GM19023 (cell line): Measurements from ENCODE around the gene KCND3.
"Not testable (repeated sequence)": the region's sequence is repeated elsewhere in the genome, so short reads cannot be mapped to it uniquely, and the experiment has no call there.

Experiments used
- ATAC-seq: cut with Tn5 transposase; IDR thresholded peaks from one replicate; pipeline ENCODE4 v1.9.1; 2021; ENCODE audit warnings: mild to moderate bottlenecking, moderate library complexity; ENCODE audit not compliant: unreplicated experiment

The KCND3 gene

DNA sequence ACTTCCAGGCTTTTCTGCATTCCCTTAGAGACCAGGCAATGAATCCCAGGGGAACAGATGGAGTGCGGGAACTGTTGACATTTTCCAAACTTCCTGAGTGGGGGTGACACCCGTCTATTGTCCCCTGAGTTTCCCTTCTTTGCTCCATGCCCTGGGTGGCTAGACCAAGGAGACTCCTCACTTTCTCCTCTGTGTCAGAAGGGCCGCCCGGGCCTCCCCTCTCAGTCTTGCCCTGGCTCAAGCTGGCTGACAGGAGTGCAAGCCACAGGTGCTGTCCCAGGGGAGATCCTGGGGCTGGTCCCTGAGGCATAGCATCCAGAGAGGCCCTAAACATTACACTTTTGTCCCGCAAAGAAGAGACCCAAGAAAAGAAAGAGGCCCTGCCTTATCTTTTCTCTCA, 170.9 kb downstream of the KCND3 start:
- ATAC-seq: no peak

DNA sequence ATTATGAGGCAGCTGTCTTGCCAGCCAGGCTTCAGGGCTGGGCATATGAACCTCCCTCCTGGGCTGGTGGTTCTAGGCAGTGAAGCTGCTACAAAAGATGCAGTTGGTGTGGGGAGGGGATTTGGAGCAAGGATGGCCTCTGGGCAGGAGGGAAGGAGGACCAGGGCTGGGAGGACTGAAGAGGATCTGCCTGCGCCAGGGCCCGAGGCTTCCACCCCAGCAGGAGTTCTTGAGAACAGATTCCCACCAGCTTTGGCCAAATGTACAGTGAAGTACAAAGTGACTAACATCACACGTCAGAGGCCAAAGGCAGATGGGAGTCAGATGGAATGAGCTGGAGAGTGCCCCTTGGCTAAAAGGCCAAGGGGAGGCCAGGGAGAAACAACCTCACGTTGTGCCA, 171.4 kb downstream of the KCND3 start:
- no peak for ATAC-seq

DNA sequence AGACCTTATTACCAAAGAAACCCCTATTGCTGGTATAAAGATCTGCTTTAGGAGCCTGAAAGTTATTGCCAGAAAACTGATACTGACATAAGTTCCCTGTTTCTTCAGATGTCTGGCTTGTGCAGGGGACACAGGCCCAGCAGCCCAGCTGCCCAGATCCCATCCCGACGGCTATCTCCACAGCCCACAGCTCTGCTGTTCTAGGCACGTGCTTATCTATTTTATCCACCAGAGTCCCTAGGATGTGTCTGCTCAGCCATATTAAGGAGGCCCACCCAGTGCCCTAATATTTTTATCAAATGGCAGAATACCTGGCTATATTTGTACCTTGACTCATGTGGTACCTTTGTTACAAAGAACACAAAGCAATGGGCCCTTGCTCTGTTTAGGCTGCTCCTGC, 174.8 kb downstream of the KCND3 start:
- no peak for ATAC-seq

DNA sequence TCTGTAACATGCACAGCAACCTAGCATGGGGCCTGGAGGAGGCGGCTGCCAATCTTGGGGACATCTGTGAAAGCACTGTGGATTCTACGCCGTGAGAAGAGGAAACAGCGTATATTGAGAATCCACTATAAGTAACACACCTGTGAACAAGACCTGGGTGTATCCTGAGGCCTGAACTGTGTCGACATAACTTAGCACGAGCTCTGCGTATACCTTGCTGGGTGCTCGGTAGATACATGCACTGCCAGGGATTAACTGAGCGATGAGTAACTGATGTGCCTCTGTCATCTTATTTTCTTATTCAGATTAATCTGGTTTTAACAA, 175.2 kb downstream of the KCND3 start:
- no peak for ATAC-seq

DNA sequence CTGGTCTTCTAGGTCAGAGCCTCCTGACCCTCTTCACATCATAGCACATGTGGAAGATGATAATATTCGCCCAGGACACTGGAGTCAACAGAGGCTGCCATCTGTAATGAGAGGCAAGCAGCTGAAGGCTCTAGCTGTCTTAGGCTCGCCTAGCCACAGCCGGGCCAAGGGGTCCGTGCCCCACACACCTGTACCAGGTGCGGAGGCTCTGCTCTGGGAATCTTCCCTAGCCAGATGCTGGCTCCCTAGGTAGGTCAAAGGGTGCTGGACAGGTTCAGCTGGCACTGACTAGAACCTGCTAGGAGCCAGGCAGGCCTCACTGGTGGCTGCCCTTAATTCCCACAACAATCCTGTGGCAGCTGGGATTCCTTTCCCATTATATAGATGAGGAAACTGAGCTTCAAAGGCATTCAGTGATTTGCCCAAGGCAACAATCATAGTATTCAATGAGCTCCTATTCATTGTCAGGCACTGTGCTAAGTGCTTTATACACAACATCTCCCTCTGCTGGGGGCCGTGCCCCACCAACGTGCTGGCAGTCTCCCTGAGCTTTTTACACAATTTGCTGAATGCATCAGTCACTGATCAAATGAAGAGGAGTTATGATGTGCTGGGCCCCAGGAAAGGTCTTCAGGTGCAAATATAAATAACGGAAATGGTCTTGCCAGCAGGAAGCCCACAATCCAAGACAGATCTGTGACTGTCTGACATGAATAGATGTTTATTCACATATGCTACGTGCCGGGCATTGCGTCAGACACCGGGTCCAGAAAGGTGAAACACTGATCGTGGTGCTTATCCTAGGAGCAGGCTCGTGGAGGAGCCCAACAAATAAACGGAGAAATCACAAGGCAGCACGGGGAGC, 175.8 kb downstream of the KCND3 start:
- ATAC-seq: no peak

DNA sequence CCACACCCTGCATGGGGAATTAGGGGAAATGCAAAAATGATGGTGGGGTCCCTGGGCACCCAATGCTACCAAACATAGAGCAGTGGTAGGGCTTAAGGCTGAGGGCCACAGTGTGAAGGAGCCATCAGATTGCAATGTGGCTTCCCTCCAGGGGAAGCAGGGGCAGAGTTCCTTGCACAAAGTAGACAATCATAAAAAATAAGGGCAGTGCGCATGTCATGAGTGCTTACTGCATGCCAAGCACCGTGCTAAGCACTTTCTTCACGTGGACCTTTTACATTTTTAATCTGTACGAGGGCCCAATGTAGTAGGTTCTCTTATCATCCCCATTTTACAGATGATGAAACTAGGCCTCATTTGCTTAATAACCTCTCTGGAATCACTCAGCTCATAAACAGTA, 177.2 kb downstream of the KCND3 start:
- ATAC-seq: no peak

DNA sequence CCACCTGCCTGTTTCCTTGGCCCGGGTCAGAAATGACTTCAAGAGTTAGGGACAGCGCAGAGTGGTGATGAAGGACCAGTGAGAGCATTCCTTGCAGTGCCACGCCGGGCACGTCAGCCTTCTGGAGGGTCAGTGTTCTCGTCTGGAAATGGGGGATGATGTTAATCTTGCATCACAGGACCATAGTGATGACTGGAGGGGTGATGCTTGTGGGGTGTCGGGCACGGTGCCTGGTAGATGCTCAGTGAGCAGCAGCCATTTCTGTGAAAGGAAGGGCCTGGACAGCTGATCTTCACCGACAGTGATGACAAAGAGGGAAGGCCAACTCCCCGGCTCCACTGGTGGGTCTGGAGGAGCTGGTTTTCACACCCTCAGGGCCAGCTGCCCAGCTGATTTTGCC, 177.6 kb downstream of the KCND3 start:
- no peak for ATAC-seq

DNA sequence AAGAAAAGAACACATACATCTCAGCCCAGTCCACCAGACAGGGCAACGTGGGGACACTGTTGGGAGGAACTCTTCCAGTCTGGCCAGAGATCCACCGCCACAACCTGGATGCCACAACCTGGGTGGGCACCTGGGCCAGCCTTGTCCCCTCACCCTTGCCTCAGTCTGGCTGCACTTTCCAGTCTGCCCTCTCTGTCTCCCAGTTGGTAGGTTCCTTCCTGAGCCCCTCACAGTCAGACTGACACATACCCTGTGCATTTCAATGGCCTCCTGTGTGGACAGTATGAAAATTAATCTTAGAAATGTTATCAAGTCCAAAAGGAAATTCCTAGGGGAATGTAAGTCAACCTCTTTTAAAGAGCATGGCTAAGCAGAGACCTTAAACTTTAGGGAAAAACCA, 184.2 kb downstream of the KCND3 start:
- no peak for ATAC-seq

DNA sequence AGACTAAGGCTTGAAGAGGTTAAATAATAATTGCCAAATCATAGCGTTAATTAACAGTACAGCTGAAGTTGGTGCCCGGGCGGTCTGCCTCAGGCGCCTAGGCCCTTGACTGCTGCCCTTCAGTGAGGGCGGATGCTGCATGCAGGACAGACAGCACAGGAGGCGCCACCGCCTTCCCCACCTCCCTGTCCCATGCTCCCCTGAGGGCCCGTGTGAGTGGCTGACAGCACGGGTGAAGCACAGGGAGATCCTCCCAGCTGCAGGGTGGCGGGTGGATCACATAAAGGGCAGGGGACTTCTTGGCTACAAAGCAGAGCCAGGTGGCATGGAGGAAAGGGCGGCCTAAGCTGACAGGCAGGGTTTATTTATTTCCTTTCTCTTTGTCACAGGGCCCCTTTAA, 184.7 kb downstream of the KCND3 start:
- ATAC-seq: no peak

DNA sequence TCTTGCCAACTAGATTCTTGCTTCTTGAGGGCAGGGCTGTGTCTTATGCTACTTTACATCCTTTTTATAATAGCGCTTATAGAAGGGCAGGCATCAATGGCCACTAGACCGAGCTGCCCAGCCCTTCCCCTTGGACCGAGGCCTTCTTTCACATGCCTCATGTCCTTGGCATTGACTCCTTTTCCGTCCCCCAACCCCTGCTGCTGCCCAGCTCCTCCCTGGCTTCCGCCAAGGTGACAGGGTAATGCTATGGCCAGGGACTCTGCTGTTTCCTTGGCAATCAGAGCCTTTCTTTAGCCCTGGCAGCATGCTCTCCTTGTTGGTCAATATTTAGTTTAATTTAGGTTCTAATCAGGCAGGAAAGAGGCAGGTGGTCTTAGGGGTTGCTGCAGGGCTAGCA, 185.5 kb downstream of the KCND3 start:
- no peak for ATAC-seq

DNA sequence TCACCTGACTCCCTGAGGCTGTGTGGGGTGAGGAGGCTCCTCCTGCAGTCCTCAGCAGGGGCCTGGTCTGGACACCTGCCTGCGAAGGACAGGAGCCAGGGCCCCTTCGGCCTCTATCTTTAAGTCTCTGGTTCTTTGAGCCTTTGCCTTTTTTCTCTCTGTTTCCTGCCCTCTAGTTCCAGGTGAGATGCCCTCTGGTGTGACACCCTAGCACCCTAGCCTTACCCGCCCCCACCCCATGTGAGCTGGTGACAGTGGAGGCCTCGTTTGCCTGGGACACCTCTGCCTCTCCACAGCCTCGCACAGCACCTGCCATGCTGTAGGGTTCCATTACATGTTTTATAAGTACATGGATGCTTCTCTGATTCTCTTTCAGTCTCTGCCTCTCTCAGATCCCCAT, 186.5 kb downstream of the KCND3 start:
- no peak for ATAC-seq

DNA sequence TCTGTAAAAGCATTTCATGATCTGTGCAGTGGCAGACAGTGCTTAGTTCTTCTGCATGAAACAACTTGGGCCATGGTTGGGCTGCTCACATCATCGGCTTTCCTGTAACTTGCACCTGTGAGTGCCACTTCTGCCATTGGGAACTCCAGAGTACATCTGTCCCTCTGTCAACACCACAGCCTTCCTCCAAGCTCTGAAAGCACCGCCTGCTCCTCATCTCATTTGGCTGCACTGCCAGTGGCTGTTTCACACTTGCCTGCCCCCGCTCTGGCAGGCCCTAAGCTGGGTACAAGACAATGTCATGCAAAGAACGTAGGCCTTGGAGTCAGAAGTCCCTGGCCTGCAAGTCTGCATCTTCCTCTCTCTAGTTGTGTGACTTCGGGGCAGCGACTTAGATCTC, 187.4 kb downstream of the KCND3 start:
- no peak for ATAC-seq

DNA sequence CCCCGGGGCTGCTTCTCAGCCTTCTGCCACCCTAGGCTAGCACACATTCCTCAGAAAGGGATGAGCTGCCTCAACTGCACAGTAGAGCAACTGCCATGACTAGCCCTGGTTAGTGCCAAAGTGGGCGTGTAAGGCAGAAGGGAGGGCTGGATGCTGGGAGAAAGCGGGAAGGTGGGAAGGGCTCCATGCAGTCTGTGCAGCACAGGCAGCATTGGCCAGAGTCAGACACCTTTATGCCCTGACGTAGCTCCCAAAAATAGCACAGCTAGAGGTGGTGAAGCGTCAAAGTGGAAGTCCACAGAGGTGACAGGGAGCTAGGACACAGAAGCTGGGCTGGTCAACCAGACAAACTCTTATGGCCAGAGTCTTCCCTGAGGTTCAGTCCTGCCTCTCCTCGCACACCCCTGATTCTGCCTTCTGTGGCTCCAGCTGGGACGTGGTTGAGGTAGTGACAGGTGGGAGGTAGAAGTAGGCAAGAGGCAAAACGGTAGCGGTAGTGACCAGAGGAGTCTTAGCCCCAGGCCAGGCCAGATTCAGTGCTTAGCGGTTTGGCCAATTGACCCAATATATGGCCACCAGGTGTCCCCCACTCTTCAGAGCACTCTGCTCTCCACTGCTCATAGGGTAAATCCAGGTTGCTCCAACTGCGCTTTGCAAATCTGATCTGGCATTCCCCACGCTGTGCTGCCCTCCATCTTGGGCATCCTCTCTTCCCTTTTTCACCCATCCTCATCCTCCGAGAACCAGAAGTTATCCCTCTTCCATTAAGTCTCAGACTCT, 188.2 kb downstream of the KCND3 start:
- ATAC-seq: no peak

DNA sequence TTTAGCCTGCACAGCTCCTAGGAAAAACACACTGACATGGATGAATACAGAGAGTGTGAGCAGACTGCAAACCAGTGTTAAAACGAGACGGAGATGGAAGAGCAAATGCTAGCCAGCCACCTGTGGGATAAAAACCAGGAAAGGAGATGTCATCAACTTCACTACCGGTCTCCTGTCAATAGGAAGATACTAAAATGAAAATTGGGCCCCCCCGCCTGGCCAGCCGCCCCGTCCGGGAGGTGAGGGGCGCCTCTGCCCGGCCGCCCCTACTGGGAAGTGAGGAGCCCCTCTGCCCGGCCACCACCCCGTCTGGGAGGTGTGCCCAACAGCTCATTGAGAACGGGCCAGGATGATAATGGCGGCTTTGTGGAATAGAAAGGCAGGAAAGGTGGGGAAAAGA, 189.7 kb downstream of the KCND3 start:
- not testable (repeated sequence) for ATAC-seq

DNA sequence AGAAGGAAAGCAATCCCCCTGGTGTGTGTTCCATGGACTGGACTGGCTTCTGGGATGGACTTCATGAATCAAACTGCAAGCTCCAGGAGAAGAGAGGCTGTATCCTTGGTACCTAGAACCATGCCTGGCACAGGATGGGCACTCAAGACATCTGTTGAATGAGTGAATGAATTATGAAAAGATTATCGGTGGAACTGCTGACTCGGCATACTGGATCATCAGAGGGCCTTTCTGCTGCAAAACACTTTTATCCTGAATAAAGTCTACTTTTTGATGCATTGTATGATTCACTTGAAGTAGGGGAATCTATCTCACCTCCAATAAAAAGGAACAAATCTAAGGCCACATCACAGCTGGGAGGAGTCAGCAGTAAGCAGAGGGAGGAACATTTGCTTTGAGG, 190.9 kb downstream of the KCND3 start:
- no peak for ATAC-seq

DNA sequence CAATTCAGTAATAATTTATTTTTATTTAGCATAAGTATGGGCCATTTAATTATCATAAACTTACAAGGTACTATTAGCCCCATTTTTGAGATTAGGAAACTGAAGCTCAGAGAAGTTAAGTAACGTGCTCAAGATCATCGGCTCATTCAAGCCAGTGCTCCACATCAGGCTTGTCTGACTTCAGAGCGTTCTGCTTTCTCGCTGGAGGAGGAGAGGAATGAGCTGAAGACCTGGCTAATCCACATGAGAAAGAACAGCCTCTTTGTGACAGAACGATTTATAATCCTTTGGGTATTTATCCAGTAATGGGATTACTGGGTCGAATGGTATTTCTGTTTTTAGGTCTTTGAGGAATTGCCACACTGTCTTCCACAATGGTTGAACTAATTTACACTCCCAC, 194.1 kb downstream of the KCND3 start:
- no peak for ATAC-seq

DNA sequence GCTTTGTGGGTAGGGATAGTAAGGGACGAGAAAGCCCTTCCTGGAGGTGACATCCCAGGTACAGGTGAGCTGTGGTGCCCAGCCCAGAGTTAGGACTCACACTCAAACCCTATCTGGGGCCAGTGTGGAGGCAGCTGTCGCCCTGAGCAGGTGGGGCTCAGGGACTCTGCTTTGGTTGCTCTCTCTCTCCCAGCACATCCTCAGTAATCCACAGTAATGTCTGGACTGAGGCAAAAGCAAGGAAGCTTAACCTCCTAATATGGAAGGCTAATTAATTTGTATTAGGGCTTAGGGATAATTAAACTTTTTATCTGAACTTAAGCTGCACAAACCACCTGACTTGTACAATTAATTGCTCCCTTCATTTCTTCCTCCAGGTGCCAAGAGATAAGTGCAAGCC, 195.5 kb downstream of the KCND3 start:
- no peak for ATAC-seq

DNA sequence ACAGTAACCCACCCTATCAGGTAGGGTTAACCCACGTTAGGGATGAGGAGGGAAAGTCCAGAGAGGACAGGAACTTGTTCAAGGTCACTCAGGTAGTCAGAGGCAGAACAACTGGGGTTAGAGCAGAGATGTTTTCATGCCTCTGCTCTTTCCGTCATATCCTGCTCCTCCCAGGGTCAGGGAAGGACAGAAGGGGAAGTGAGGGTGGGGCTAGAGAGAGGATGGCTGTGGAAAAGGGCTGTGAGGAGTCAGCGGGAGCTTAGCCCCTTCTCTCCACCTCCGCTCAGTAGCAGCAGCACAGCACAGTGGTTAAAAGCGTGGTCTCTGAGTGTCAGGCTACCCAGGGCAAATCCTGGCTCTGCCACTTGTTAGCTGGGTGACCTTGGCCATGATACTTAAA, 197.2 kb downstream of the KCND3 start:
- no peak for ATAC-seq

DNA sequence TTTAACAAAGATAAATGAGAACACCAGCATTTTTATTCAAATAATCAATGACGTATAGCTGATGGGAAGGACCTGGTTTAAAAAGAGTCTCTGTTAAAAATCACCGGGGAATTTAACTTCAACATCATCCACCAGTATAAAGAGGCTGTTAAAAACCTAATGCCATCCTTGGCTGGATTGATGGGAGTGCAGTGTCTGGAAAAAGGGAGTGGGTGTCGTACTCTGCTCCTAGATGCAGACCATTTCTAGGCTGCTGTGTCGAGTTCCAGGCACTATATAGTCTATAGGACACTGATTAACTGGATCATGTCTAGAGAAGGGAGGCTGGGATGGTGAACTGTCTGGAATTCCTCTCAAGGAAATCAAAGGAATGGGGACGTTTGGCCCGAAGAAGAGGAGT, 197.7 kb downstream of the KCND3 start:
- ATAC-seq: no peak

DNA sequence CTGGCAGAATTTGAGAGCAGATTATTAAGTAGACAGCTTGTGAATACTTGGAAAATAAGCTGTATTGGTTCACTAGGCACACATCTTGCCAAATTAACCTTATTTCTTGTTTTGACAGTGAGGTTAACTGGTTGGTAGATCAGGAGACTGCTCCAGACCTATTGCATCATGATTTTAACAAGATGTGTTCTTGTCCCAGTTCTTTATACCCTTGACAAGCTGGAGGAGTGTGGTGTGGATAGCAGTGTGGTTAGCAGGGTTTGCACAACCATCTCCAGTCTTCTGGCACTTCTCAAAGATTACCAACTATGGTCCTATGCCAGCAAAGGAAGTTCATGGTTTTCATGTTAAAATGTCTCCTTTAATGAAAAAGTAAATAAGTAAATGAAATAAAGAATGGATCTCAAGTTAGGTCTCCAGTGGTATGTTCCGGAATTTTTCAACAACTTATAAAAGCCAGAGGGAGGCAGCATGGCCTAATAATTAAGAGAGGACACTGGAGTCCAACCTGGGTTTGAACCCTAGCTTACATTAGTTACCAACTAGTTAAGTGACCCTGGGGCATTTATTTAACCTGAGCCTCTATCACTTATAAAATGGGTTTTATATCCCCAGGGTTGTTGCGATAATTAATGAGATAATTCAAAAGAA, 199.7 kb downstream of the KCND3 start:
- no peak for ATAC-seq

DNA sequence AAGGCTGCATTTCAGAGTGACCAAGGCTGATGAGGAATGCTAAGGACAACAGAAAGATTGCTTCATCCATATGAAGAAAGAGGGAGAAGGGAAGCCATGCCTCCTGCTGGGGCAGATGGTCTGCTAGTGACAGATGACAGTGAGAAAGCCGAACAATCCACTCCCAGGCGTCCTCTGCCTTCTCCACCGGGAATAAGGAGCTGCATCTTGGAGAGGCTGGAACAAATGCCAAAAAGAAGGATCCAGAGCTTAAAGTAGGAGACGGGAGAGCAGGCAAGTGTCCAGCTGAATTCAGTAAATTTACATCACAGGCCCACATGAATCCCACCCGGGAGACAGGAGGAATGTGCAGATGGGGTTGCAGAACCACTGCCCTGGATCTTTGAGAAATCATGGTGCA, 200.3 kb downstream of the KCND3 start:
- ATAC-seq: no peak

DNA sequence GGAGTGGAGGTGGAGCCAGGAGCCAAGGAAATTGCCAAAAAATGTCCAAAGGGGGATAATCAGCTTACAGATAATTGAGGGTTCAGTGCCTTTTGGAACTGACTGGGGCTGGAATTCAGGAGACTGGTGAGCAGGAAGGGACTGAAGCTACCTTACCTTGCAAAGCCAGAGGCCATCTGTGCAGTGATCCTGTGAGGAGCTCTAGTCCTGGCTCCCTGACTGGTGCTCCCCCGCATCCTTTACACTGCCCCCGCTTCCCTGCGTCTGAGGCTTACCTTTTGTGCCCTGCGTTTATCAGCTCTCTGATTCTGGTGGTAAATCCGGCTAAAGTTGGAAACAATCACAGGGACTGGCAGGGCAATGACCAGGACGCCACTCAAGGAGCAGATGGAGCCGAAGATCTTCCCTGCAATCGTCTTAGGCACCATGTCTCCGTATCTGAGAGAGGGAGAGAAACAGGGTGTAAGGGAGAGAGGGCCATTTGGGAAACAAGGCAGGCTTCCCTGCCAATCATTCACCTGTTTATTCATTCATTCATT, 202.7 kb downstream of the KCND3 start:
- no peak for ATAC-seq
